Heart left ventricle (tissue), 13 donors: ENCODE data around the gene ABCG5.

ENCODE experiments used
- CTCF ChIP-seq, 12 donors: fragments of 200-600 bp; sonication (generic) in 4 of 12; IDR thresholded peaks; one replicate each; pipeline versions ENCODE4 v1.5.0 to v1.8.0; 2018 to 2022; ENCODE audit warnings: antibody characterized with exemption in 12 of 12, mild to moderate bottlenecking in 5 of 12
- POLR2A ChIP-seq, 2 donors: fragments of 450-650 bp; IDR thresholded peaks; one replicate each; pipeline ENCODE4 v1.6.1; 2017; ENCODE audit warnings: antibody characterized with exemption in 2 of 2, mild to moderate bottlenecking in 2 of 2, moderate library complexity in 2 of 2
- donor health status: ischemic (EF 13 %, LVEDD 7.1; RV severe dilation, severe dysfunction).
- donor health status: DM: no; HTN: yes; CAD: no.
- donor health status: DM: no; HTN: no; CAD: no.
- donor health status: ischemic (EF 25% LVEDD 6.9; RV normal size, moderate dysfunction).
- donor health status: ischemic (EF 25% LVEDD 5.7; RV mildly dilated, moderate dysfunction).
- donor health status: ischemic (EF 35%, LVEDD 5.7; RV mildly dilated, moderate dysfunction).
- donor health status: nonischemic (EF 11% LVEDD 7.7; RV severe dilation, severe dysfunction).
- donor health status: DM: yes; HTN: yes; CAD: no.
- donor health status: PGD.
- donor health status: ischemic (EF 29% LVEDD 5.4; RV normal size, mild dysfunction).
- donor health status: nonischemic (EF 23%, LVEDD 6.1; RV moderate dilation, normal function).

DNA sequence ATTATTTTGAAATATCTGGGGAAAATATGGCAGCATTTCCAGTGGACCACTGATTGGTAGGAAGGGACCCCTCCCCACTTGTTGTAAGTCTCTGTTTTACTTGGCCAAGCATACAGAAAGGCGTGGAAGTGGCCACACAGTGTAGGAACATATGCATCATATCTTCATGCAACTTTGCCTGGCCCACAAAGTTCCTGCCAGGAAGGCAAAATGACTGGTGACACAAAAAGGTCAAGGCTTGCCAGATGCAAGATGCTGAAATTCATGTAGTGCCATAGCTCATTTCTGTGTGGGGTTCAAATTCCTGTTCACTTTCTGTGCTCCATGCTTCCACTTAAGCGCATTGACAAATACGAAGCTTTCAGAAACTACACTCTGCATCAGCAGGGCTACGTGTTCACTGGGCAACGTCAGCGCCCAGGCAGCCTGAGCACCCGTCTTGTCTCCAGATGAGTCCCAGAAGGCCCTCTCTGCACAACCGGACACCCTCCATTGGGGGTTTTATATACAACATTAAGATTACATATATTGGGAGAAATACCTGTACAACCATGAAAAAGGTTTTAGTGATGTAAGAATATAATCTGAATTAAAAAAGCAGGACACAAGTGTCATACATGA, 61.2 kb downstream of the ABCG5 start:
- TF ChIP-seq POLR2A (IDR thresholded peaks at IDR 0.05) (no peak), CTCF (IDR thresholded peaks at IDR 0.05) (no peak)
